ENCODE measurements around the gene PLEKHH3.

PLEKHH3 gene

DNA sequence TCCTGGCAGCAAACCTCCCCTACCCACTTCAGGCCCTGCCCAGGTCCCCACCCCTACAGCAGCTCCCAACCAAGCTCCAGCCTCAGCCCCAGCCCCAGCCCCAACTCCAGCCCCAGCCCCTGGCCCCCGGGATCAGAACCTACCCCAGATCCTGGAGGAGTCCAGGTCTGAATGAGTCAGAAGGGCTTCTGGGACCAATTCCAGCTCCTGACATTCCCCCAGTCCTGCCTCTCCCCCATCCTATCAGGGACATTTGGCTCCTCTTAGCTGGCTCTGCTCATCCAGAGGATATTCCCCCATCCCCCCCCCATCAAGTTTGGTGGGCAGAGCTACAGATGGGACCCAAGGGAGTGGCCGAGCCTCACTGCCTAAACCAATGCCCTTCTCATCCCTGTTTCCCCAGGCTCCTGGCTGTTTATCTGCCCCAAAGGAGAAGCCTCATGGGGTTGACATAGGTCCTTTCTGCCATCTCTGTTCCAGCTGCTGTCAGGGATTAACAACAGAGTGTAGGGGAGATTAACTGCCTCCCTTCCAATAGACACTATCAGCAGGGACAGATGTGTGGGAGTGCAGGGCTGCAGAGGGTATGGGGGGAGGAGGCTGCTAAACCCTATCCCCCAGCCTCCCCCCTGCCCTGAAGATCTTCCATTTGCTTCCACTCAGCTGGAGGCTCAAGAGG lies 22.1 kb upstream of the PLEKHH3 start:
- WGBS: 60% methylated on average over 1 of the region's 2 CpGs
- no peak overlapping the region for H3K18ac ChIP-seq (ENCODE audit: low read depth in 1 of 2, low read length in 2 of 2)
- H2AK5ac ChIP-seq (ENCODE audit: low read length, severe bottlenecking): no peak overlapping the region
- H3K23ac ChIP-seq (ENCODE audit: low read length in 2 of 2): no peak overlapping the region
- H2BK15ac ChIP-seq (ENCODE audit: low read depth, poor library complexity, severe bottlenecking): no peak overlapping the region
- no peak overlapping the region for H2AFZ ChIP-seq (ENCODE audit: low read depth, low read length)
- no peaks in the 10 kb centered on the region for H3K9me3 ChIP-seq (ENCODE audit: control insufficient read depth, low read length)
- no peaks in the 10 kb centered on the region for H3K27me3 ChIP-seq (ENCODE audit: control insufficient read depth in 1 of 2, insufficient read depth in 1 of 2, low read length in 2 of 2)
- H3K4me2 ChIP-seq (ENCODE audit: low read length, poor library complexity, severe bottlenecking): no peak overlapping the region
- H3K36me3 ChIP-seq (ENCODE audit: control insufficient read depth in 1 of 2, insufficient read depth in 2 of 2, low read depth in 1 of 2, low read length in 2 of 2): peaks cover 63 to 85% of the 10 kb centered on the region in 2 experiments
- H2BK12ac ChIP-seq (ENCODE audit: low read length in 2 of 2): no peak overlapping the region
- H3K14ac ChIP-seq (ENCODE audit: low read length in 2 of 2): peak overlapping the region in 1 of 2 experiments; percentile 26
- DNase-seq: peak; percentile 32
- H3K4ac ChIP-seq (ENCODE audit: low read depth in 1 of 2, low read length in 2 of 2): no peak overlapping the region
- no peak overlapping the region for H4K91ac ChIP-seq (ENCODE audit: low read length)
- H3K4me3 ChIP-seq (ENCODE audit: insufficient read depth in 1 of 2, low read depth in 1 of 2, low read length in 2 of 2): no peak overlapping the region
- no peak overlapping the region for H3K27ac ChIP-seq (ENCODE audit: low read length, poor library complexity, severe bottlenecking)
- no peak overlapping the region for H2BK5ac ChIP-seq (ENCODE audit: low read depth, low read length, poor library complexity, severe bottlenecking)
- no peaks in the 10 kb centered on the region for H3K4me1 ChIP-seq (ENCODE audit: control insufficient read depth, insufficient read depth, low read depth, low read length)
- no peak overlapping the region for H4K8ac ChIP-seq (ENCODE audit: low read length)
- H3K9ac ChIP-seq (ENCODE audit: low read length): no peak overlapping the region
- H3K79me1 ChIP-seq (replicated peaks; ENCODE audit: low read length, poor library complexity, severe bottlenecking): peaks cover 1% of the 10 kb centered on the region
- no peak overlapping the region for H2BK120ac ChIP-seq (ENCODE audit: low read depth, low read length)

DNA sequence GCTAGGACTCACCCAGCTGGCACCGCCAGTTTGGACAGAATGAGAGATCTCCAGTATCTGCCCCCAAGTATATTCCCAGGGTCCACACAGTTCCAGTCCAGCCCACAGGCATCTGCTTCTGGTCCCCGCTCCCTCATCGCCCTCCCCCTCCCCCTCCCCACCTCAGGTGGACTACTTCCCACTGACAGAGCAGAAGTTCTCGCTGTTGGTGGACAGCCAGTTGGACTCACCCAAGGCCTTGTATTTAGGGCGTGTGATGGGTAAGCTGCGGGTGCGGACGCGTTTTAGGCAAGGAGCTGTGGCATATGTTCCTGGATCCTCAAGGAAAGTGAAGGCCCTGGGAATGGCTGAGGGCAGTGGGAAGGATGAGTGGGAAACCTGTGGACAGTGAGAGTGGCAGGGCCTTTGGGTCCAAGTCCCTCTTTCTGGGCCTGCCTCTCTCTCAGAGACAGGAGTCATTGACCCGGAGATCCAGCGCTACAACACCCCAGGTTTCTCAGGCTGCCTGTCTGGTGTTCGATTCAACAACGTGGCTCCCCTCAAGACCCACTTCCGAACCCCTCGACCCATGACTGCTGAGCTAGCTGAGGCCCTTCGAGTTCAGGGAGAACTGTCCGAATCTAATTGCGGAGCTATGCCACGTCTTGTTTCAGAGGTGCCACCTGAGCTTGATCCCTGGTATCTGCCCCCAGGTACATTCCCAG lies 20.5 kb upstream of the PLEKHH3 start:
- no peak overlapping the region for H3K4me3 ChIP-seq (ENCODE audit: insufficient read depth in 1 of 2, low read depth in 1 of 2, low read length in 2 of 2)
- no peak overlapping the region for H2BK12ac ChIP-seq (ENCODE audit: low read length in 2 of 2)
- H4K91ac ChIP-seq (ENCODE audit: low read length): no peak overlapping the region
- no peak overlapping the region for H2AFZ ChIP-seq (ENCODE audit: low read depth, low read length)
- whole genome bisulfite sequencing: 98% methylated on average over 19 of the region's 19 CpGs
- peaks cover 63 to 84% of the 10 kb centered on the region in 2 experiments for H3K36me3 ChIP-seq (ENCODE audit: control insufficient read depth in 1 of 2, insufficient read depth in 2 of 2, low read depth in 1 of 2, low read length in 2 of 2)
- H3K18ac ChIP-seq (ENCODE audit: low read depth in 1 of 2, low read length in 2 of 2): no peak overlapping the region
- no peak overlapping the region for H3K9ac ChIP-seq (ENCODE audit: low read length)
- H2AK5ac ChIP-seq (ENCODE audit: low read length, severe bottlenecking): no peak overlapping the region
- no peak overlapping the region for H3K27ac ChIP-seq (ENCODE audit: low read length, poor library complexity, severe bottlenecking)
- no peaks in the 10 kb centered on the region for H3K4me1 ChIP-seq (ENCODE audit: control insufficient read depth, insufficient read depth, low read depth, low read length)
- H2BK15ac ChIP-seq (ENCODE audit: low read depth, poor library complexity, severe bottlenecking): no peak overlapping the region
- no peak overlapping the region for H4K8ac ChIP-seq (ENCODE audit: low read length)
- H2BK5ac ChIP-seq (ENCODE audit: low read depth, low read length, poor library complexity, severe bottlenecking): no peak overlapping the region
- no peak for DNase-seq
- no peaks in the 10 kb centered on the region for H3K9me3 ChIP-seq (ENCODE audit: control insufficient read depth, low read length)
- H3K4ac ChIP-seq (ENCODE audit: low read depth in 1 of 2, low read length in 2 of 2): no peak overlapping the region
- no peaks in the 10 kb centered on the region for H3K27me3 ChIP-seq (ENCODE audit: control insufficient read depth in 1 of 2, insufficient read depth in 1 of 2, low read length in 2 of 2)
- H3K4me2 ChIP-seq (ENCODE audit: low read length, poor library complexity, severe bottlenecking): no peak overlapping the region
- no peak overlapping the region for H3K14ac ChIP-seq (ENCODE audit: low read length in 2 of 2)
- H3K23ac ChIP-seq (ENCODE audit: low read length in 2 of 2): no peak overlapping the region
- no peak overlapping the region for H2BK120ac ChIP-seq (ENCODE audit: low read depth, low read length)
- H3K79me1 ChIP-seq (replicated peaks; ENCODE audit: low read length, poor library complexity, severe bottlenecking): peaks cover 4% of the 10 kb centered on the region

DNA sequence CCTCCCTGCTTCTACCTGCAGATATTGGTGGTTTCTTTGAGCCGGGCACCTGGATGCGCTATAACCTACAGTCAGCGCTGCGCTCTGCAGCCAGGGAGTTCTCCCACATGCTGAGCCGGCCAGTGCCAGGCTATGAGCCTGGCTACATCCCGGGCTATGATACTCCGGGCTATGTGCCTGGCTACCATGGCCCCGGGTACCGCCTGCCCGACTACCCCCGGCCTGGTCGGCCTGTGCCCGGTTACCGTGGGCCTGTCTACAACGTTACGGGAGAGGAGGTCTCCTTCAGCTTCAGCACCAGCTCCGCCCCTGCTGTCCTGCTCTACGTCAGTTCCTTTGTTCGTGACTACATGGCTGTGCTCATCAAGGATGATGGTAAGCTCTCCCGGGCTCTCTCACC lies 18.7 kb upstream of the PLEKHH3 start:
- Histone ChIP-seq H3K27ac (ENCODE audit: low read length, poor library complexity, severe bottlenecking) (no peak overlapping the region), H3K36me3 (ENCODE audit: control insufficient read depth in 1 of 2, insufficient read depth in 2 of 2, low read depth in 1 of 2, low read length in 2 of 2) (peaks cover 63 to 84% of the 10 kb centered on the region in 2 experiments), H3K9me3 (ENCODE audit: control insufficient read depth, low read length) (no peaks in the 10 kb centered on the region), H3K4me2 (ENCODE audit: low read length, poor library complexity, severe bottlenecking) (no peak overlapping the region), H3K14ac (ENCODE audit: low read length in 2 of 2) (no peak overlapping the region), H3K79me1 (replicated peaks; ENCODE audit: low read length, poor library complexity, severe bottlenecking) (peaks cover 4% of the 10 kb centered on the region), H4K8ac (ENCODE audit: low read length) (no peak overlapping the region), H3K23ac (ENCODE audit: low read length in 2 of 2) (no peak overlapping the region), H3K4me1 (ENCODE audit: control insufficient read depth, insufficient read depth, low read depth, low read length) (no peaks in the 10 kb centered on the region), H2BK5ac (ENCODE audit: low read depth, low read length, poor library complexity, severe bottlenecking) (no peak overlapping the region), H2AK5ac (ENCODE audit: low read length, severe bottlenecking) (no peak overlapping the region), H4K91ac (ENCODE audit: low read length) (no peak overlapping the region), H2BK15ac (ENCODE audit: low read depth, poor library complexity, severe bottlenecking) (no peak overlapping the region), H3K4me3 (ENCODE audit: insufficient read depth in 1 of 2, low read depth in 1 of 2, low read length in 2 of 2) (no peak overlapping the region), H3K4ac (ENCODE audit: low read depth in 1 of 2, low read length in 2 of 2) (no peak overlapping the region), H3K18ac (ENCODE audit: low read depth in 1 of 2, low read length in 2 of 2) (no peak overlapping the region), H3K9ac (ENCODE audit: low read length) (no peak overlapping the region), H3K27me3 (ENCODE audit: control insufficient read depth in 1 of 2, insufficient read depth in 1 of 2, low read length in 2 of 2) (no peaks in the 10 kb centered on the region), H2BK120ac (ENCODE audit: low read depth, low read length) (no peak overlapping the region), H2BK12ac (ENCODE audit: low read length in 2 of 2) (no peak overlapping the region), H2AFZ (ENCODE audit: low read depth, low read length) (no peak overlapping the region)
- DNase-seq: no peak
- WGBS: 96% methylated on average over 20 of the region's 20 CpGs

DNA sequence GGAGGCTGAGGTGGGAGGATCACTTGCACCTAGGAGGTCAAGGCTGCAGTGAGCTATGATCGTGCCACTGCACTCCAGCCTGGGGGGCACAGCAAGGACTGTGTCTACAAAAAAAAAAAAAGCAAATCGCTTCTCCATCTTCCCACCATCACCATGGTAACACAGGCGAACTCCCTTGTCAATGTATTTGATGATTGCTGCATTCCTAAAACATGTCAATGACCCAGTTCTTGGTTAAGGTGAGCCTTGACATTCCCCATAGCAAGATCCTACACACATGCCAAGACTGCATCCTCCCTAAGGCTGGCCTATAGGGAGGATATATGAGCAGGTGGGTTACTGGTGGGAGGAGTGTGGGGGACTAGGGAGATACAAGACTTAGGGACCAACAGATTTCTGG lies 17.7 kb upstream of the PLEKHH3 start:
- Histone ChIP-seq H2BK120ac (ENCODE audit: low read depth, low read length) (no peak overlapping the region), H3K9ac (ENCODE audit: low read length) (no peak overlapping the region), H3K36me3 (ENCODE audit: control insufficient read depth in 1 of 2, insufficient read depth in 2 of 2, low read depth in 1 of 2, low read length in 2 of 2) (peaks cover 58 to 84% of the 10 kb centered on the region in 2 experiments), H2AK5ac (ENCODE audit: low read length, severe bottlenecking) (no peak overlapping the region), H2BK15ac (ENCODE audit: low read depth, poor library complexity, severe bottlenecking) (no peak overlapping the region), H3K18ac (ENCODE audit: low read depth in 1 of 2, low read length in 2 of 2) (no peak overlapping the region), H3K14ac (ENCODE audit: low read length in 2 of 2) (no peak overlapping the region), H2BK5ac (ENCODE audit: low read depth, low read length, poor library complexity, severe bottlenecking) (no peak overlapping the region), H3K79me1 (replicated peaks; ENCODE audit: low read length, poor library complexity, severe bottlenecking) (peaks cover 4% of the 10 kb centered on the region), H2BK12ac (ENCODE audit: low read length in 2 of 2) (no peak overlapping the region), H3K4me3 (ENCODE audit: insufficient read depth in 1 of 2, low read depth in 1 of 2, low read length in 2 of 2) (no peak overlapping the region), H3K9me3 (ENCODE audit: control insufficient read depth, low read length) (no peaks in the 10 kb centered on the region), H2AFZ (ENCODE audit: low read depth, low read length) (no peak overlapping the region), H3K4me2 (ENCODE audit: low read length, poor library complexity, severe bottlenecking) (no peak overlapping the region), H3K27ac (ENCODE audit: low read length, poor library complexity, severe bottlenecking) (no peak overlapping the region), H3K4ac (ENCODE audit: low read depth in 1 of 2, low read length in 2 of 2) (no peak overlapping the region), H4K8ac (ENCODE audit: low read length) (no peak overlapping the region), H4K91ac (ENCODE audit: low read length) (no peak overlapping the region), H3K4me1 (ENCODE audit: control insufficient read depth, insufficient read depth, low read depth, low read length) (no peaks in the 10 kb centered on the region), H3K23ac (ENCODE audit: low read length in 2 of 2) (no peak overlapping the region), H3K27me3 (ENCODE audit: control insufficient read depth in 1 of 2, insufficient read depth in 1 of 2, low read length in 2 of 2) (no peaks in the 10 kb centered on the region)
- DNase-seq: no peak
- WGBS: 98% methylated on average over 3 of the region's 3 CpGs
